ENCODE measurements around the gene PNISR.

Gene PNISR

DNA sequence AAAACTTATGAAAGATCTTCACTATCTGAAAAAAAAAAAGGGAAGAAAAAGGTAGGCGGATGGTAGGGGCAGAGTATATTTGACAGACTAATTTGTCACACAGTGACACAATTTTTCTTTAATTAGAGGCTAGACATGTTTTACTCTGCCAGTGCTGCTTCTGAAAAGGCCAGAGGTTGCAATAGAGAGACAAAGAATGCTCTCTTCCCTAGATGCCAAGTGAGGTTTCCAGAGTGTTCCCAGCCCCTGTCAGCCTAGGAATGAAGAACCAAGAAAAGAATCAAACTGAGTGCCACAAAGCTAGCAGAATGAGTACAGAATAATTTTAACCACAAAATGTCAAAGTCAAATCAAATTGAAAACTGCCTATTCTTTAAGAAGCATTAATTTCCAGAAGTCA is 13.0 kb downstream of the PNISR start:
- DNase-seq (ENCODE audit: low read depth), result no peak
- TF ChIP-seq, protein P1, sequence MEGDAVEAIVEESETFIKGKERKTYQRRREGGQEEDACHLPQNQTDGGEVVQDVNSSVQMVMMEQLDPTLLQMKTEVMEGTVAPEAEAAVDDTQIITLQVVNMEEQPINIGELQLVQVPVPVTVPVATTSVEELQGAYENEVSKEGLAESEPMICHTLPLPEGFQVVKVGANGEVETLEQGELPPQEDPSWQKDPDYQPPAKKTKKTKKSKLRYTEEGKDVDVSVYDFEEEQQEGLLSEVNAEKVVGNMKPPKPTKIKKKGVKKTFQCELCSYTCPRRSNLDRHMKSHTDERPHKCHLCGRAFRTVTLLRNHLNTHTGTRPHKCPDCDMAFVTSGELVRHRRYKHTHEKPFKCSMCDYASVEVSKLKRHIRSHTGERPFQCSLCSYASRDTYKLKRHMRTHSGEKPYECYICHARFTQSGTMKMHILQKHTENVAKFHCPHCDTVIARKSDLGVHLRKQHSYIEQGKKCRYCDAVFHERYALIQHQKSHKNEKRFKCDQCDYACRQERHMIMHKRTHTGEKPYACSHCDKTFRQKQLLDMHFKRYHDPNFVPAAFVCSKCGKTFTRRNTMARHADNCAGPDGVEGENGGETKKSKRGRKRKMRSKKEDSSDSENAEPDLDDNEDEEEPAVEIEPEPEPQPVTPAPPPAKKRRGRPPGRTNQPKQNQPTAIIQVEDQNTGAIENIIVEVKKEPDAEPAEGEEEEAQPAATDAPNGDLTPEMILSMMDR (IDR thresholded peaks at IDR 0.05; ENCODE audit: low read depth, low read length, missing control alignments), result no peak
- no peak overlapping the region for H3K4me3 ChIP-seq (ENCODE audit: low read depth, low read length)

DNA sequence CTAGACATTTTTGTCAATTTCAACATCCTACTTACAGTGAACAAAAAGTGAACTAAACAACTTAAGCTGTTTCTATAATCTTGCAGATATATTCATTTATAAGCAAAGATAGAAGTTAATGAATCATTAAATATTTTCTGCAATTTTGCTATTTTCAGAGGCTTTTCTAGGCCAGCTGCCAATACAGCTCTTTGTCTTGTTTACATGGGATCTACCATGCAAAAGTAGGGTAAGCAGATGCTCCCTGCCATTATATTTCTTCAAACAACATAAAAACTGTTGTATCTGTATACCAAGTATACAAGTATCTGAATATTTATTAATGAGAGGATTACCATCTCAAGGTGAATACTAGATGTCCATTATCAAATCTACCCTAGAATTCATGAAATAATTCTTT is 15.4 kb downstream of the PNISR start:
- DNase-seq (ENCODE audit: low read depth), result no peak
- H3K4me3 ChIP-seq (ENCODE audit: low read depth, low read length), result no peak overlapping the region
- TF ChIP-seq, protein P1 (IDR thresholded peaks at IDR 0.05; ENCODE audit: low read depth, low read length, missing control alignments), result no peak

DNA sequence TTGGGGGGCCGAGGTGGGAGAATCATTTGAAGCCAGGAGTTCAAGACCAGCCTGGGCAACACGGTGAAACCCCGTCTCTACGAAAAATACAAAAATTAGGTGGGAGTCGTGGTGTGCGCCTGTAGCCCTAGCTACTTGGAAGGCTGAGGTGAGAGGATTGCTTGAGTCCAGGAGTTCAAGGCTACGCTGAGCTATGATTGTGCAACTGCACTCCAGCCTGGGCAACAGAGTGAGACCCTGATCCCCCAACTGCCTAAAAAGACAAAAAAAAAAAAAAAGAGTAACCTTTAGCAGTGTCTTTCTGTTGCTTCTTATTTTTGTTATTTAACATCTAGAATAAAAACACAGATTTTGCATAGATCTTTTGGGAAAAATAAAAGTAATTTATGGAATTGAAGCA is 18.0 kb downstream of the PNISR start:
- TF ChIP-seq, protein P1 (IDR thresholded peaks at IDR 0.05; ENCODE audit: low read depth, low read length, missing control alignments), result no peak
- no peak overlapping the region for H3K4me3 ChIP-seq (ENCODE audit: low read depth, low read length)
- no peak for DNase-seq (ENCODE audit: low read depth)

DNA sequence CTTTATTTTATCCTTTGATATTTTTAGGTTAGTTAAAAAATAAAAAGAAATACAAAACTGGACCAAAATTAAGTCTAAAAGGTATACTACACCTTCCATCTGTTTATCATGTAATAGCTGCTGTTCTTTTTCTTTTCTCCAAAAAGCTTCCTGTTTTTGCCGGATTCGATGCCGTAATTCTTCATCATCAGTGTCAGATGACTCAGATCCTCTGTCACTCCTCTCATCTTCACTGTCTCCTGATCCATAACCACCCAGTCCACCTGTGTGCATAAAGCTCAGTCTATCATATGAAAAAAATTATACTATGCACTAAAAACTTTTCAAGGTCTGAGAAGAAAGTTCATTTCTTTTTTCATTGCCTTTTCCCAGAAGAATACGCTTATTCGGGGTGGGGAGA is 22.7 kb downstream of the PNISR start:
- DNase-seq (ENCODE audit: low read depth), result no peak
- TF ChIP-seq, protein P1 (IDR thresholded peaks at IDR 0.05; ENCODE audit: low read depth, low read length, missing control alignments), result no peak
- H3K4me3 ChIP-seq (ENCODE audit: low read depth, low read length), result no peak overlapping the region

DNA sequence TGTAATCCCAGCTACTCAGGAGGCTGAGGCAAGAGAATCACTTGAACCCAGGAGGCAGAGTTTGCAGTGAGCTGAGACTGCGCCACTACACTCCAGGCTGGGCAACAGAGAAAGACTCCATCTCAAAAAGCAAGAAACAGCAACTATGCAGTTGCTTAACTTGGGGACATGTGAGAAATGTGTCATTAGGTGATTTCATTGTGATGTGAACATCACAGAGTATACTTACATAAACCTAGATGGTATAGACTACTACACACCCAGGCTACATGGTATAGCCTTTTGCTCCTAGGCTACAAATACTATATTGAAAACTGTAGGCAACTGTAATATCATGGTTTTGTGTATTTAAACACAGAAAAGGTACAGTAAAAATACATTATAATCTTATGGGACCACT is 27.8 kb downstream of the PNISR start:
- no peak for DNase-seq (ENCODE audit: low read depth)
- TF ChIP-seq, protein P1 (IDR thresholded peaks at IDR 0.05; ENCODE audit: low read depth, low read length, missing control alignments), result no peak

DNA sequence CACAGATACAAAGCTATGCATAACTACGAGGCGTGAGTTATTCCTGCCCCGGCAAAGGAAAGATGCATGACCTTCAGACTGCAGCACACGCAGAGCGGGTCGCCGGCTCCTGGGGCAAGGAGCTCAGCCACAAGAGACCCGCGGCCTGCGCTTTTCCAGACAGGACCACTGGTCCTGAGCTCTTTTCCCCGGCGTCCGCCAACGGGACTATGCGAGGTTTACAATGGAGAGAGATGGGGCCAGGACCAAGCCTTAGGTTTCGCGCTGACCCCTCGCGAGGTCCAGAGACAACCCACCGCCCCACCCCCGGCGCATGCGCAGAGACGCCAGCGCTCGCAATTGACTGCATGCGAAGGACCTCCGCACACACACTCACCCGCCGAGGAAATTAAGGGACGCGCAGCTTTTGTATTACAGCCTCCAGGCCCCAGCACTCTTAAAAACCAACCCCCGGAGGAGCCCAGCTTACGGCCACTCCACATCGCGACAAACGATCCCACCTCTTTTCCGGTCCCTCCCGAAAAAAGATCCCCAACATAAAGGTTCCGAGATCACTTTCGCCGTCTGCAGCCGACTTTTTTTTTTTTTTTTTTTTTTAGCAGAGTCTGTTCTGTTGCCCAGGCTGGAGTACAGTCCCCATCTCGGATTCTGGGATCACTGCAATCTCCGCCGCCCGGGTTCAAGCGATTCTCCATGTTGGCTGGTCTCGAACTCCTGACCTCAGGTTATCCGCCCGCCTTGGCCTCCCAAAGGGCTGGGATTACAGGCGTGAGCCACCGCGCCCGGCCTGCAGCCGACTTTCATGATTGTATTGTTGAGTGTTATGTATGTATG is 31.2 kb downstream of the PNISR start, which contains the start of gene COQ3:
Gene COQ3 (minus strand): TSS at position 498 of the 834 bp plus-strand sequence. CDS start 16 bp downstream, at position 482.
- TF ChIP-seq, protein P1 (IDR thresholded peaks at IDR 0.05; ENCODE audit: low read depth, low read length, missing control alignments), result no peak
- DNase-seq (ENCODE audit: low read depth), result peak; percentile 36
- peak within 1 kb of the TSS; percentile 71 for H3K4me3 ChIP-seq (ENCODE audit: low read depth, low read length)

More for the DNA sequence above, 27.8 kb downstream of the PNISR start:
- H3K4me3 ChIP-seq (ENCODE audit: low read depth, low read length), result no peak overlapping the region

DNA sequence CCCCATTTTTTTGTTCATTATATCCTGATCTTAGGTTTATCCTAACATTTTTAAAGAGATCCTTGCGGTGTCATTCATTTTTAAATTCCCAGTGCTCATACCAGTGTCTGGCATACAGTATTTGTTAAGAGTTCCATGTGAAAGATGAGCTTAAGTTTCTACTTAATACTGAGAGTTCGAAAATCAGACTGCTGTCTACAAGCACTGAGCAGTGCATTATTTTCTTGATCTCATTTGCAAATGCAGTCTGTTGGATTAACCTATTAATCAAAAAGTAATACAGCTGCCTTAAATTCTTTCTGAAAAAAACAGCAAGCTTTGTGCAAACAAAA is 31.8 kb downstream of the PNISR start:
- DNase-seq (ENCODE audit: low read depth), result no peak
- TF ChIP-seq, protein P1 (IDR thresholded peaks at IDR 0.05; ENCODE audit: low read depth, low read length, missing control alignments), result no peak
- H3K4me3 ChIP-seq (ENCODE audit: low read depth, low read length), result peak overlapping the region; percentile 71
